ENCODE results near the gene NAALADL1. TPM values are rescaled to one million over a fixed set of nuclear protein-coding genes. Genes with fewer than 3 reads are reported as not detected.

Gene NAALADL1
- total and polyA plus RNA-seq, 2 experiments from 2014 or later, result 11.1 to 13.7 TPM

- no peak for TF ChIP-seq ZNF462 (CRISPR knock-in tag; IDR thresholded peaks at IDR 0.05)
- no peak for TF ChIP-seq EZH2phosphoT487 (IDR thresholded peaks at IDR 0.05; ENCODE audit: unreplicated experiment)
- no peak for TF ChIP-seq ZNF114 (CRISPR knock-in tag; IDR thresholded peaks at IDR 0.05)
- no peak for TF ChIP-seq STAT1 (IDR thresholded peaks at IDR 0.05; ENCODE audit: unreplicated experiment)
- no peak for TF ChIP-seq NANOG (IDR thresholded peaks at IDR 0.05; ENCODE audit: borderline replicate concordance)
- TF ChIP-seq POLR2AphosphoS5 (IDR thresholded peaks at IDR 0.05; ENCODE audit: low read depth), result no peak
Measured at GRCh38 chr11:65019824-65020223, 38.5 kb downstream of the NAALADL1 start (continued).

- Histone ChIP-seq H3K27me3 (ENCODE audit: insufficient read depth) (no peaks in the 10 kb centered on the region), H3K79me2 (replicated peaks; ENCODE audit: insufficient read depth) (peaks cover 11% of the 10 kb centered on the region; the same call in 1 of the 2 replicates), H2AFZ (no peak overlapping the region), H3K4me2 (no peak overlapping the region), H3K4me1 (ENCODE audit: insufficient read depth) (no peaks in the 10 kb centered on the region; the same call in 1 of the 2 replicates), H3K4me3 (no peak overlapping the region), H4K20me1 (replicated peaks; ENCODE audit: insufficient read depth) (0 out of 2 replicates have a peak, but pooled peaks cover 2% of the 10 kb centered on the region), H3K27ac (ENCODE audit: low read depth) (no peak overlapping the region), H3K36me3 (ENCODE audit: insufficient read depth) (no peaks in the 10 kb centered on the region), H3K9me2 (ENCODE audit: insufficient read depth) (no peaks in the 10 kb centered on the region), H3F3A (replicated peaks; ENCODE audit: low read depth) (peaks cover 20% of the 10 kb centered on the region; the same call in 1 of the 2 replicates)
- ATAC-seq (no peak), DNase-seq (ENCODE audit: low spot score) (no peak)
- Mint-ChIP-seq H3K27me3 (ENCODE audit: insufficient read depth, low read depth, poor library complexity) (peaks cover 16% of the 10 kb centered on the region), H3K4me1 (peaks cover 11% of the 10 kb centered on the region; the same call in 2 of the 3 replicates), H3K4me3 (no peak overlapping the region), H3K36me3 (ENCODE audit: low read depth) (peaks cover 42% of the 10 kb centered on the region), H3K27ac (no peak overlapping the region), H3K9me3 (no peaks in the 10 kb centered on the region; the same call in 2 of the 3 replicates)
- TF ChIP-seq STAT1 (IDR thresholded peaks at IDR 0.05; ENCODE audit: unreplicated experiment), result no peak
- no peak for TF ChIP-seq EZH2phosphoT487 (IDR thresholded peaks at IDR 0.05; ENCODE audit: unreplicated experiment)
Measured at GRCh38 chr11:65017937-65018336, 40.4 kb downstream of the NAALADL1 start.
